K562 (cell line): Measurements from ENCODE around the gene TMC4. TPM values are rescaled to one million over a fixed set of nuclear protein-coding genes. Genes with fewer than 3 reads are reported as not detected.
"Not testable (repeated sequence)": the region's sequence is repeated elsewhere in the genome, so short reads cannot be mapped to it uniquely, and the experiment has no call there.

ENCODE experiments used
- ATAC-seq: fragments of 200-7000 bp; cut with Tn5 transposase; 3 replicates; pipeline ENCODE4 v1.9.1; 2020; ENCODE audit warnings: moderate library complexity
- BruUV-seq: library from RNA; stranded (reverse); fragments of 400-500 nt; replicated peaks from 2 replicates; lab custom pipeline; 2021; lab: Mats Ljungman, UMichigan
- CTCF ChIA-PET: fragments of 300-600 bp; formaldehyde crosslinking; extraction: SDS; loops from one replicate; lab custom pipeline; 2021; ENCODE audit warnings: low intra/inter-chr PET ratio; lab: Yijun Ruan, JAX
- POLR2A ChIA-PET: fragments of 300-600, 350-650 bp; sonication (Branson Sonifier 250); formaldehyde crosslinking; extraction: SDS; loops from one replicate; lab custom pipeline; 2021; ENCODE audit warnings: antibody characterized with exemption, inconsistent platforms; lab: Yijun Ruan, JAX
- DNase-seq, 4 experiments: peaks; one replicate each; pipeline versions ENCODE4 v3.0.0 to v3.0.0-alpha.2; 2011 to 2018; ENCODE audit warnings: low spot score in 3 of 4, mixed read lengths in 3 of 4; ENCODE audit errors: extremely low read depth in 1 of 4
- FAIRE-seq: peaks from 2 replicates; lab custom pipeline; 2011; peaks lifted over from hg19 to GRCh38; lab: Jason Lieb, UNC
- H2AFZ ChIP-seq: 2 replicates; pipeline ENCODE4 v1.6.0; 2011; ENCODE audit warnings: low read depth, low read length, control low read depth, inconsistent platforms
- H3K27ac ChIP-seq: fragments of 200-600 bp; 3 replicates; pipeline ENCODE4 v1.8.0; 2011; ENCODE audit warnings: low read depth, mild to moderate bottlenecking, control low read depth, inconsistent platforms, low read length, moderate library complexity, mixed read lengths; ENCODE audit errors: extremely low read depth
- H3K27me3 ChIP-seq, 2 experiments: fragments of 300-600 bp in 1 of 2; 2 replicates in 1 of 2; 3 replicates in 1 of 2; pipeline versions ENCODE4 v1.6.0 to v1.8.0; 2011; ENCODE audit warnings: inconsistent platforms in 2 of 2, low read length in 2 of 2, mild to moderate bottlenecking in 1 of 2, mixed read lengths in 1 of 2, moderate library complexity in 1 of 2; ENCODE audit not compliant: control insufficient read depth in 2 of 2, insufficient read depth in 2 of 2
- H3K36me3 ChIP-seq: fragments of 300-600 bp; 3 replicates; pipeline ENCODE4 v1.8.0; 2011; ENCODE audit warnings: mild to moderate bottlenecking, low read length, inconsistent platforms; ENCODE audit not compliant: control insufficient read depth, insufficient read depth
- H3K4me1 ChIP-seq, 2 experiments: fragments of 200-600 bp in 1 of 2; replicated peaks in 1 of 2; 2 replicates in 1 of 2; 3 replicates in 1 of 2; pipeline versions ENCODE4 v1.5.1 to v1.8.0; 2011; ENCODE audit warnings: inconsistent platforms in 2 of 2, low read length in 2 of 2, mild to moderate bottlenecking in 1 of 2, mixed read lengths in 1 of 2, moderate library complexity in 1 of 2; ENCODE audit not compliant: control insufficient read depth in 2 of 2, insufficient read depth in 2 of 2
- H3K4me2 ChIP-seq: 2 replicates; pipeline ENCODE4 v1.6.1; 2011; ENCODE audit warnings: low read length, control low read depth, inconsistent platforms, mixed read lengths; ENCODE audit not compliant: insufficient read depth
- H3K4me3 ChIP-seq: fragments of 200-600 bp; sonication (generic), shearing (Covaris generic); 2 replicates; pipeline ENCODE4 v1.5.1; 2016; ENCODE audit warnings: control low read depth, inconsistent platforms
- H3K79me2 ChIP-seq: fragments of 200-600 bp; 3 replicates; pipeline ENCODE4 v1.8.0; 2011; ENCODE audit warnings: low read length, inconsistent platforms; ENCODE audit not compliant: control insufficient read depth, insufficient read depth
- H3K9ac ChIP-seq, 2 experiments: 2 replicates each; pipeline versions ENCODE4 v1.6.0 to v1.6.1; 2011; ENCODE audit warnings: low read depth in 2 of 2, low read length in 2 of 2, control low read depth in 1 of 2, inconsistent platforms in 1 of 2, mild to moderate bottlenecking in 1 of 2, mixed read lengths in 1 of 2; ENCODE audit not compliant: insufficient read depth in 1 of 2
- H3K9me1 ChIP-seq: one replicate; pipeline ENCODE4 v1.6.0; 2011; ENCODE audit warnings: inconsistent platforms, mild to moderate bottlenecking, low read length, moderate library complexity; ENCODE audit not compliant: control insufficient read depth, insufficient read depth
- H3K9me3 ChIP-seq: replicated peaks from 2 replicates; pipeline ENCODE4 v1.5.1; 2011; ENCODE audit warnings: low read depth, low read length, inconsistent platforms; ENCODE audit not compliant: control insufficient read depth, insufficient read depth
- H4K20me1 ChIP-seq: replicated peaks from 2 replicates; pipeline ENCODE4 v1.6.1; 2011; ENCODE audit warnings: low read length, inconsistent platforms, mixed read lengths; ENCODE audit not compliant: control insufficient read depth, insufficient read depth
- POLR2A ChIP-seq: fragments of 450-650 bp; conservative IDR thresholded peaks from 2 replicates; pipeline ENCODE4 v1.6.1; 2016
- POLR2G ChIP-seq: fragments of 200-400 bp; formaldehyde crosslinking; IDR thresholded peaks from 2 replicates; pipeline ENCODE4 v1.6.1; 2017; ENCODE audit warnings: low read depth, mild to moderate bottlenecking, antibody characterized with exemption, low read length, moderate library complexity
- RBFOX2 ChIP-seq: fragments of 200-400 bp; formaldehyde crosslinking; IDR thresholded peaks from 2 replicates; pipeline ENCODE4 v1.6.1; 2017; ENCODE audit warnings: low read depth, mild to moderate bottlenecking, low read length, moderate library complexity
- TBL1XR1 ChIP-seq, 2 experiments: IDR thresholded peaks; 2 replicates each; pipeline ENCODE4 v1.6.1; 2012; ENCODE audit warnings: improper control_type of control experiment in 2 of 2, low read length in 2 of 2, mild to moderate bottlenecking in 1 of 2
- WGBS: fragments of 100-300 bp; shearing (Covaris generic); methylation state at CpG from one replicate; pipeline ENCODE4 v1.1.6; 2016; ENCODE audit warnings: low coverage, mixed read lengths; ENCODE audit not compliant: insufficient coverage; ENCODE audit errors: missing lambda C conversion rate; 5-methylcytosine and 5-hydroxymethylcytosine counted together
- in situ Hi-C: fragments of 300-500 bp; cut with MboI; formaldehyde crosslinking; loops from 4 replicates; pipeline ENCODE4 v1.15.0; 2018; ENCODE audit warnings: inconsistent platforms, mixed read lengths
- intact Hi-C: fragments of 100-400 bp; cut with micrococcal nuclease; formaldehyde crosslinking; loops from 2 replicates; pipeline ENCODE4 v1.14.2; 2022
- polyA plus RNA-seq, 8 experiments: library from polyadenylated mRNA; depleted of rRNA in 4 of 8; stranded (reverse) in 5 of 8; unstranded in 3 of 8; fragments of >200 nt; fragmentation: Nextera tagmentation in 2 of 8; fragmentation: Illumina TruSeq in 1 of 8; extraction: Ambion mirVana in 2 of 8; extraction: Trizol in 1 of 8; gene quantifications; 2 replicates each; pipeline versions ENCODE4 v1.2.1 to v1.2.3, GENCODE V29; 2011 to 2014; ENCODE audit warnings: inconsistent platforms in 1 of 8, missing spikeins in 1 of 8
- total RNA-seq, 7 experiments: library from RNA; depleted of rRNA in 6 of 7; stranded (reverse); fragments of >200 nt in 6 of 7; fragmentation: Illumina TruSeq in 2 of 7; extraction: Trizol in 2 of 7; gene quantifications; 2 replicates each; pipeline versions ENCODE4 v1.2.1 to v1.2.3, GENCODE V29; 2011 to 2021; ENCODE audit warnings: low replicate concordance in 1 of 7

TMC4 gene
- total and polyA plus RNA-seq, 9 of the 15 experiments (the other 6 are each of a cell fraction or from before 2014, with no cell fraction given): 0.12 to 0.79 (median 0.36) TPM; not detected in 2

- Histone ChIP-seq H3K9me3 (no peaks in the 10 kb centered on the region), H3K27ac (no peak overlapping the region), H3K27me3 (no peaks in the 10 kb centered on the region), H3K4me1 (peaks cover 19 to 29% of the 10 kb centered on the region in 2 experiments), H3K79me2 (peaks cover 27% of the 10 kb centered on the region), H4K20me1 (no peaks in the 10 kb centered on the region; the same call in 1 of the 2 replicates), H3K9ac (peak overlapping the region in 1 of 2 experiments; percentile 70; a peak in 1 of 4 replicates), H3K9me1 (peaks cover 9% of the 10 kb centered on the region), H2AFZ (no peak overlapping the region), H3K4me2 (no peak overlapping the region), H3K36me3 (peaks cover 73% of the 10 kb centered on the region), H3K4me3 (no peak overlapping the region)
- no TSS peak for BruUV-seq
- WGBS: 100% methylated on average over 4 of the region's 11 CpGs
- ATAC-seq (no peak), DNase-seq (no peak), FAIRE-seq (no peak)
- POLR2A ChIA-PET: interaction anchor here (0.6 to 1.7 kb wide), 5 partner anchors 9 to 26 kb away, joined by 3 to 13 read pairs (median 4); partner anchors contain the start of genes RPS9 and TMC4
- CTCF ChIA-PET: no interaction called here
- TF ChIP-seq POLR2A (0 out of 2 replicates have a peak, but pooled peaks have one; percentile 15), RBFOX2 (peak; percentile 45), POLR2G (peak; percentile 62), TBL1XR1 (IDR thresholded peaks at IDR 0.05; ENCODE audit: low read length in 2 of 2) (no peak)
- TF ChIP-seq, all 486 proteins: peak for 3
- intact Hi-C loops (no loop called here), in situ Hi-C loops (no loop called here)
Observed at GRCh38 chr19:54183431-54183830, 10.5 kb upstream of the TMC4 start.

GRCh38 chr19:54181894-54182293, 8.9 kb upstream of the TMC4 start:
- H3K4me3 ChIP-seq, ATAC-seq, H2AFZ ChIP-seq, BruUV-seq, intact Hi-C loops, H3K27me3 ChIP-seq, FAIRE-seq, POLR2A ChIA-PET, H3K9ac ChIP-seq, in situ Hi-C loops, H3K27ac ChIP-seq, H3K9me3 ChIP-seq, H3K9me1 ChIP-seq, CTCF ChIA-PET, H4K20me1 ChIP-seq, H3K4me2 ChIP-seq: not testable (repeated sequence)
- H3K79me2 ChIP-seq: peaks cover 12% of the 10 kb centered on the region
- 80% methylated on average over 2 of the region's 3 CpGs for WGBS
- H3K4me1 ChIP-seq: peaks cover 6 to 19% of the 10 kb centered on the region in 2 experiments
- peaks cover 67% of the 10 kb centered on the region for H3K36me3 ChIP-seq
- DNase-seq: peak in 1 of 4 experiments; percentile 5
